Mammary epithelial cell (primary cell): ENCODE data around the gene NKD1.

ENCODE experiments used
- CTCF ChIP-seq, 2 donors: IDR thresholded peaks in 1 of 2; conservative IDR thresholded peaks in 1 of 2; 2 replicates each; pipeline ENCODE4 v1.5.1; 2011 to 2012; ENCODE audit warnings: inconsistent platforms in 2 of 2, low read length in 2 of 2, mild to moderate bottlenecking in 2 of 2, control low read depth in 1 of 2, low read depth in 1 of 2; ENCODE audit not compliant: insufficient read depth in 1 of 2; ENCODE audit errors: extremely low read depth in 1 of 2
- EZH2 ChIP-seq: IDR thresholded peaks from 2 replicates; pipeline ENCODE4 v1.6.1; 2012; ENCODE audit warnings: low read length, inconsistent platforms, borderline replicate concordance

GRCh38 chr16:50627419-50627818 is 79.2 kb downstream of the NKD1 start:
- no peak for TF ChIP-seq CTCF (conservative IDR thresholded peaks at IDR 0.05 in 1 of 2, IDR thresholded peaks at IDR 0.05 in 1 of 2; ENCODE audit: extremely low read depth in 1 of 2, insufficient read depth in 1 of 2, low read depth in 1 of 2, low read length in 2 of 2)
- no peak for TF ChIP-seq EZH2
